HCT116 (cell line): ENCODE results near the gene A3GALT2. TPM values are rescaled to one million over a fixed set of nuclear protein-coding genes. Genes with fewer than 3 reads are reported as not detected.

ENCODE experiments used
- ATAC-seq: fragments of 200-7000 bp; cut with Tn5 transposase; 2 replicates; pipeline ENCODE4 v1.9.1; 2020; ENCODE audit warnings: mild to moderate bottlenecking, moderate library complexity
- BruUV-seq: library from RNA; stranded (reverse); fragments of 400-500 nt; replicated peaks from 2 replicates; lab custom pipeline; 2021; lab: Mats Ljungman, UMichigan
- CTCF ChIA-PET: fragments of 300-600 bp; sonication (Branson Sonifier 250); formaldehyde crosslinking; loops from one replicate; lab custom pipeline; 2021; ENCODE audit warnings: antibody characterized with exemption; lab: Charles Lee
- POLR2A ChIA-PET: fragments of 300-600, 350-600 bp; sonication (Branson Sonifier 250); formaldehyde crosslinking; loops from one replicate; lab custom pipeline; 2021; ENCODE audit warnings: antibody characterized with exemption; lab: Charles Lee
- RAD21 ChIA-PET, 2 experiments: fragments of 300-600 bp; sonication (Branson Sonifier 250); formaldehyde crosslinking; loops; one replicate each; lab custom pipeline; 2023; ENCODE audit warnings: low total read pairs in 2 of 2; ENCODE audit not compliant: uncharacterized antibody in 2 of 2, unreplicated experiment in 2 of 2, low non-redundant PET in 1 of 2; lab: Charles Lee
- DNase-seq: peaks from one replicate; pipeline ENCODE4 v3.0.0-alpha.2; 2010; ENCODE audit warnings: low read depth, low spot score
- H2AFZ ChIP-seq: fragments of 200-600 bp; shearing (Covaris generic), sonication (generic); 2 replicates; pipeline ENCODE4 v1.6.1; 2017; ENCODE audit warnings: low read depth, mixed run types, mixed read lengths, antibody characterized with exemption, low read length; ENCODE audit not compliant: poor library complexity, severe bottlenecking
- H3K27ac ChIP-seq: 2 replicates; pipeline ENCODE4 v1.5.1; 2012; ENCODE audit warnings: low read depth, low read length
- H3K27me3 ChIP-seq: fragments of 200-600 bp; sonication (generic); 2 replicates; pipeline ENCODE4 v1.6.1; 2016; ENCODE audit warnings: mixed run types, low read length, mixed read lengths; ENCODE audit not compliant: insufficient read depth
- H3K36me3 ChIP-seq, 2 experiments: fragments of 200-500 bp in 1 of 2; fragments of 200-600 bp in 1 of 2; sonication (Bioruptor generic) in 1 of 2; sonication (generic) in 1 of 2; 2 replicates each; pipeline versions ENCODE4 v1.5.1 to v1.6.1; 2014 to 2016; ENCODE audit warnings: low read length in 2 of 2, inconsistent platforms in 1 of 2, mixed read lengths in 1 of 2, mixed run types in 1 of 2; ENCODE audit not compliant: insufficient read depth in 2 of 2, control insufficient read depth in 1 of 2
- H3K4me1 ChIP-seq, 2 experiments: fragments of 200-600 bp in 1 of 2; sonication (generic) in 1 of 2; 2 replicates each; pipeline versions ENCODE4 v1.5.1 to v1.6.1; 2012 to 2017; ENCODE audit warnings: low read length in 2 of 2, inconsistent platforms in 1 of 2, mild to moderate bottlenecking in 1 of 2, mixed read lengths in 1 of 2, mixed run types in 1 of 2, moderate library complexity in 1 of 2; ENCODE audit not compliant: insufficient read depth in 2 of 2, control insufficient read depth in 1 of 2
- H3K4me2 ChIP-seq: fragments of 200-600 bp; sonication (generic); 2 replicates; pipeline ENCODE4 v1.6.1; 2017; ENCODE audit warnings: mixed run types, low read length, mixed read lengths
- H3K4me3 ChIP-seq, 2 experiments: fragments of 200-600 bp in 1 of 2; sonication (generic) in 1 of 2; replicated peaks in 1 of 2; 2 replicates each; pipeline ENCODE4 v1.5.1; 2011 to 2016; ENCODE audit warnings: low read length in 2 of 2, control low read depth in 1 of 2, low read depth in 1 of 2, mild to moderate bottlenecking in 1 of 2, mixed read lengths in 1 of 2, mixed run types in 1 of 2
- H3K79me2 ChIP-seq: fragments of 200-600 bp; sonication (generic); 2 replicates; pipeline ENCODE4 v1.6.1; 2017; ENCODE audit warnings: mild to moderate bottlenecking, mixed run types, low read length, moderate library complexity, mixed read lengths; ENCODE audit not compliant: insufficient read depth
- H3K9ac ChIP-seq: fragments of 200-600 bp; sonication (generic); 2 replicates; pipeline ENCODE4 v1.6.1; 2016; ENCODE audit warnings: low read length, mixed read lengths
- H3K9me2 ChIP-seq: fragments of 200-600 bp; sonication (generic), shearing (Covaris generic); 2 replicates; pipeline ENCODE4 v1.6.1; 2017; ENCODE audit warnings: mixed run types, mild to moderate bottlenecking, moderate library complexity; ENCODE audit not compliant: insufficient read depth
- H3K9me3 ChIP-seq, 2 experiments: fragments of 200-500 bp in 1 of 2; fragments of 200-600 bp in 1 of 2; sonication (Bioruptor generic) in 1 of 2; sonication (generic) in 1 of 2; 2 replicates each; pipeline ENCODE4 v1.6.1; 2014 to 2017; ENCODE audit warnings: low read length in 2 of 2, mixed read lengths in 2 of 2, inconsistent platforms in 1 of 2, low read depth in 1 of 2, mild to moderate bottlenecking in 1 of 2, mixed run types in 1 of 2, moderate library complexity in 1 of 2; ENCODE audit not compliant: control insufficient read depth in 1 of 2, insufficient read depth in 1 of 2
- H4K20me1 ChIP-seq: fragments of 200-600 bp; sonication (generic), shearing (Covaris generic); 2 replicates; pipeline ENCODE4 v1.6.1; 2017; ENCODE audit warnings: mixed run types, mild to moderate bottlenecking, moderate library complexity; ENCODE audit not compliant: insufficient read depth
- CTCF ChIP-seq, 3 experiments: fragments of 200-600 bp in 1 of 3; sonication (generic) in 1 of 3; IDR thresholded peaks in 2 of 3; conservative IDR thresholded peaks in 1 of 3; 2 replicates each; pipeline ENCODE4 v1.5.1; 2012 to 2017; ENCODE audit warnings: low read depth in 2 of 3, low read length in 2 of 3, antibody characterized with exemption in 1 of 3, borderline replicate concordance in 1 of 3, control low read depth in 1 of 3, mild to moderate bottlenecking in 1 of 3, mixed read lengths in 1 of 3, mixed run types in 1 of 3, moderate library complexity in 1 of 3; ENCODE audit not compliant: insufficient read depth in 1 of 3
- POLR2AphosphoS5 ChIP-seq: IDR thresholded peaks from 2 replicates; pipeline ENCODE4 v1.6.1; 2011; ENCODE audit warnings: mild to moderate bottlenecking, low read depth, low read length, moderate library complexity
- REST ChIP-seq: IDR thresholded peaks from 2 replicates; pipeline ENCODE4 v1.6.1; 2012; ENCODE audit warnings: low read depth
- ZFX ChIP-seq: fragments of 450-650 bp; IDR thresholded peaks from 2 replicates; pipeline ENCODE4 v1.6.1; 2017
- intact Hi-C: fragments of 100-400 bp; cut with micrococcal nuclease; formaldehyde crosslinking; loops from 2 replicates; pipeline ENCODE4 v1.10.0; 2022
- total RNA-seq: library from RNA; stranded (reverse); gene quantifications from one replicate; pipeline ENCODE4 v1.2.1, GENCODE V29; 2021; ENCODE audit not compliant: unreplicated experiment

Gene A3GALT2
- total RNA-seq, 1 experiment from 2014 or later: not detected

GRCh38 chr1:33349081-33349759 lies 28.3 kb upstream of the A3GALT2 start:
- intact Hi-C loops: loop anchor here (10.0 kb wide), 1 partner anchor 224 kb away; no protein-coding TSS in a partner anchor
- H3K79me2 ChIP-seq: peaks cover 53% of the 10 kb centered on the region
- peaks cover 25 to 50% of the 10 kb centered on the region in 2 experiments for H3K4me1 ChIP-seq
- peaks cover 10 to 22% of the 10 kb centered on the region in 2 experiments for H3K36me3 ChIP-seq
- H3K9me3 ChIP-seq: no peaks in the 10 kb centered on the region
- ChIA-PET CTCF (interaction anchor here (1.1 kb wide), 1 partner anchor 53 kb away, joined by 3 read pairs; no protein-coding TSS in a partner anchor), RAD21 (interaction anchor here in 1 of 2 experiments (0.6 kb wide), 1 partner anchor 27 kb away, joined by 5 read pairs; no protein-coding TSS in a partner anchor), POLR2A (interaction anchor here (1.0 kb wide), 1 partner anchor 40 kb away, joined by 3 read pairs; no protein-coding TSS in a partner anchor)
- peak overlapping the region; percentile 85 for H3K27ac ChIP-seq
- H3K9me2 ChIP-seq: no peaks in the 10 kb centered on the region
- peak overlapping the region; percentile 69 to 81 for H3K4me3 ChIP-seq
- no TSS peak for BruUV-seq
- no peak for DNase-seq
- peak overlapping the region; percentile 90 for H3K4me2 ChIP-seq
- ATAC-seq: peak; percentile 55
- peak overlapping the region; percentile 76 for H3K9ac ChIP-seq
- no peaks in the 10 kb centered on the region for H3K27me3 ChIP-seq
- TF ChIP-seq POLR2AphosphoS5 (peak; percentile 26; the same call in 1 of the 2 replicates), ZFX (peak; percentile 95), REST (no peak), CTCF (IDR thresholded peaks at IDR 0.05 in 2 of 3, conservative IDR thresholded peaks at IDR 0.05 in 1 of 3; ENCODE audit: borderline replicate concordance in 1 of 3, insufficient read depth in 1 of 3, low read depth in 2 of 3, low read length in 2 of 3) (no peak)
- TF ChIP-seq, all 23 proteins: peak for 2
- no peak overlapping the region for H2AFZ ChIP-seq
- no peaks in the 10 kb centered on the region for H4K20me1 ChIP-seq
